PC-3 (cell line): ENCODE data around the gene METTL8. TPM values are rescaled to one million over a fixed set of nuclear protein-coding genes. Genes with fewer than 3 reads are reported as not detected.
A peak's percentile ranks its signal among the peaks of the same experiment; 100 is the strongest.

ENCODE experiments used
- ATAC-seq: fragments of 200-7000 bp; cut with Tn5 transposase; 2 replicates; pipeline ENCODE4 v1.9.1; 2020; ENCODE audit warnings: mild to moderate bottlenecking, moderate library complexity
- BruUV-seq: library from RNA; stranded (reverse); fragments of 400-500 nt; replicated peaks from 2 replicates; lab custom pipeline; 2021; lab: Mats Ljungman, UMichigan
- CTCF ChIA-PET: fragments of 300-600 bp; sonication (Branson Sonifier 250); formaldehyde crosslinking; loops from one replicate; lab custom pipeline; 2022; ENCODE audit warnings: antibody characterized with exemption; lab: Charles Lee
- POLR2A ChIA-PET: fragments of 300-600 bp; sonication (Branson Sonifier 250); formaldehyde crosslinking; loops from one replicate; lab custom pipeline; 2022; ENCODE audit warnings: antibody characterized with exemption; ENCODE audit not compliant: unreplicated experiment; lab: Charles Lee
- DNase-seq: peaks from one replicate; pipeline ENCODE4 v3.0.0-alpha.2; 2015
- H2AFZ ChIP-seq: fragments of 300-600 bp; sonication (generic); 2 replicates; pipeline ENCODE4 v1.6.0; 2016; ENCODE audit warnings: antibody characterized with exemption, low read length
- H3F3A ChIP-seq: fragments of 300-600 bp; sonication (generic); one replicate; pipeline ENCODE4 v1.6.0; 2017; ENCODE audit warnings: antibody characterized with exemption, low read length, control low read depth, mild to moderate bottlenecking; ENCODE audit not compliant: unreplicated experiment
- H3K27ac ChIP-seq: fragments of 300-600 bp; sonication (generic); 2 replicates; pipeline ENCODE4 v1.5.1; 2016; ENCODE audit warnings: mild to moderate bottlenecking, low read length
- H3K27me3 ChIP-seq: fragments of 300-600 bp; sonication (generic); 2 replicates; pipeline ENCODE4 v1.6.1; 2016; ENCODE audit warnings: low read length, mixed read lengths
- H3K36me3 ChIP-seq: fragments of 300-600 bp; sonication (generic); 2 replicates; pipeline ENCODE4 v1.6.1; 2016; ENCODE audit warnings: low read depth, mixed run types, low read length, mixed read lengths
- H3K4me1 ChIP-seq: fragments of 300-600 bp; sonication (generic); 2 replicates; pipeline ENCODE4 v1.5.1; 2016; ENCODE audit warnings: low read length; ENCODE audit not compliant: insufficient read depth
- H3K4me2 ChIP-seq: fragments of 300-600 bp; sonication (generic); 2 replicates; pipeline ENCODE4 v1.6.0; 2016; ENCODE audit warnings: low read length
- H3K4me3 ChIP-seq: fragments of 300-600 bp; sonication (generic); 2 replicates; pipeline ENCODE4 v1.5.1; 2016; ENCODE audit warnings: mild to moderate bottlenecking, low read length, mixed read lengths
- H3K79me2 ChIP-seq: fragments of 300-600 bp; sonication (generic); 2 replicates; pipeline ENCODE4 v1.6.1; 2017; ENCODE audit warnings: low read length, mixed read lengths
- H3K9ac ChIP-seq: fragments of 300-600 bp; sonication (generic); 2 replicates; pipeline ENCODE4 v1.6.0; 2016; ENCODE audit warnings: mild to moderate bottlenecking, low read length
- H3K9me2 ChIP-seq: fragments of 300-600 bp; sonication (generic); replicated peaks from 2 replicates; pipeline ENCODE4 v1.6.1; 2016; ENCODE audit warnings: mixed run types, low read length, mixed read lengths
- H3K9me3 ChIP-seq: fragments of 300-600 bp; sonication (generic); 2 replicates; pipeline ENCODE4 v1.6.1; 2016; ENCODE audit warnings: low read length, mixed read lengths
- H4K20me1 ChIP-seq: fragments of 300-600 bp; sonication (generic); 2 replicates; pipeline ENCODE4 v1.6.1; 2016; ENCODE audit warnings: low read length, mixed read lengths
- EZH2 ChIP-seq: fragments of 300-600 bp; sonication (generic); IDR thresholded peaks from one replicate; pipeline ENCODE4 v1.6.1; 2017; ENCODE audit warnings: antibody characterized with exemption, mild to moderate bottlenecking, low read length; ENCODE audit not compliant: unreplicated experiment
- EZH2phosphoT487 ChIP-seq: fragments of 300-600 bp; sonication (generic); IDR thresholded peaks from 2 replicates; pipeline ENCODE4 v1.6.1; 2018; ENCODE audit warnings: mild to moderate bottlenecking, antibody characterized with exemption, low read length, borderline replicate concordance
- intact Hi-C: fragments of 100-400 bp; cut with micrococcal nuclease; formaldehyde crosslinking; loops from 2 replicates; pipeline ENCODE4 v1.9.0; 2023
- total RNA-seq: library from RNA; depleted of rRNA; stranded (reverse); fragments of >200 nt; gene quantifications from 2 replicates; pipeline ENCODE4 v1.2.3, GENCODE V29; 2014
- TF ChIP-seq, protein P1 (sequence below): fragments of 300-600 bp; sonication (generic); conservative IDR thresholded peaks from 2 replicates; pipeline ENCODE4 v1.5.1; 2017; ENCODE audit warnings: antibody characterized with exemption, low read depth, mild to moderate bottlenecking, low read length

Gene METTL8
- total RNA-seq, 1 experiment from 2014 or later, result 10.8 TPM

DNA sequence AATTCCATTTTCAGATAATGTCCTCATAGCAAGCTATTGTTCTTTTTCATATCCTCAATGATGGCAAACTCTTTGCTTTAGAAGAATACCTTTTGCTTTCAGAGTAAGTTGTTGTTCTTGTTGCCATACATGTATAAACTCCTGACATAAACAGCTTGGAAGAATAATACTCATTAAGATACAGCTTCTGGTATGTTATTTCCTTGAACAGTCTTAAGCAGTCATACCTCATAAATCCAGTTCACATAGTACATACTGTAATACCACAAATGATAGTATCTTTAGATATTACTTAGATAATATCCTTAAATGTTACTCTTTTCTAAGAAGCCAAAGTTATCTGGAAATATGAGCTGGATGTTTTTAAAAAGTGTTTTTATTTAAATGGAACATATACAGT lies 23.2 kb downstream of the METTL8 start:
- H3K9me3 ChIP-seq, result no peaks in the 10 kb centered on the region
- peak; percentile 54 for ATAC-seq
- H3F3A ChIP-seq, result no peaks in the 10 kb centered on the region
- no peak overlapping the region for H2AFZ ChIP-seq
- peaks cover 60% of the 10 kb centered on the region for H3K79me2 ChIP-seq
- peaks cover 38% of the 10 kb centered on the region for H3K4me1 ChIP-seq
- ChIA-PET CTCF (no interaction called here), POLR2A (interaction anchor here (0.6 kb wide), 1 partner anchor 236 kb away, joined by 3 read pairs; no protein-coding TSS in a partner anchor)
- H3K36me3 ChIP-seq, result 0 out of 2 replicates have a peak, but pooled peaks cover under 1% of the 10 kb centered on the region
- BruUV-seq, result no TSS peak
- no peak for DNase-seq
- H3K4me3 ChIP-seq, result no peak overlapping the region
- TF ChIP-seq EZH2 (no peak), EZH2phosphoT487 (no peak)
- TF ChIP-seq, protein P1, sequence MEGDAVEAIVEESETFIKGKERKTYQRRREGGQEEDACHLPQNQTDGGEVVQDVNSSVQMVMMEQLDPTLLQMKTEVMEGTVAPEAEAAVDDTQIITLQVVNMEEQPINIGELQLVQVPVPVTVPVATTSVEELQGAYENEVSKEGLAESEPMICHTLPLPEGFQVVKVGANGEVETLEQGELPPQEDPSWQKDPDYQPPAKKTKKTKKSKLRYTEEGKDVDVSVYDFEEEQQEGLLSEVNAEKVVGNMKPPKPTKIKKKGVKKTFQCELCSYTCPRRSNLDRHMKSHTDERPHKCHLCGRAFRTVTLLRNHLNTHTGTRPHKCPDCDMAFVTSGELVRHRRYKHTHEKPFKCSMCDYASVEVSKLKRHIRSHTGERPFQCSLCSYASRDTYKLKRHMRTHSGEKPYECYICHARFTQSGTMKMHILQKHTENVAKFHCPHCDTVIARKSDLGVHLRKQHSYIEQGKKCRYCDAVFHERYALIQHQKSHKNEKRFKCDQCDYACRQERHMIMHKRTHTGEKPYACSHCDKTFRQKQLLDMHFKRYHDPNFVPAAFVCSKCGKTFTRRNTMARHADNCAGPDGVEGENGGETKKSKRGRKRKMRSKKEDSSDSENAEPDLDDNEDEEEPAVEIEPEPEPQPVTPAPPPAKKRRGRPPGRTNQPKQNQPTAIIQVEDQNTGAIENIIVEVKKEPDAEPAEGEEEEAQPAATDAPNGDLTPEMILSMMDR, result no peak
- no peaks in the 10 kb centered on the region for H3K27me3 ChIP-seq
- no peaks in the 10 kb centered on the region for H4K20me1 ChIP-seq
- intact Hi-C loops, result no loop called here
- no peaks in the 10 kb centered on the region for H3K9me2 ChIP-seq
- no peak overlapping the region for H3K9ac ChIP-seq
- H3K4me2 ChIP-seq, result peak overlapping the region; percentile 11; the same call in 1 of the 2 replicates
- no peak overlapping the region for H3K27ac ChIP-seq

DNA sequence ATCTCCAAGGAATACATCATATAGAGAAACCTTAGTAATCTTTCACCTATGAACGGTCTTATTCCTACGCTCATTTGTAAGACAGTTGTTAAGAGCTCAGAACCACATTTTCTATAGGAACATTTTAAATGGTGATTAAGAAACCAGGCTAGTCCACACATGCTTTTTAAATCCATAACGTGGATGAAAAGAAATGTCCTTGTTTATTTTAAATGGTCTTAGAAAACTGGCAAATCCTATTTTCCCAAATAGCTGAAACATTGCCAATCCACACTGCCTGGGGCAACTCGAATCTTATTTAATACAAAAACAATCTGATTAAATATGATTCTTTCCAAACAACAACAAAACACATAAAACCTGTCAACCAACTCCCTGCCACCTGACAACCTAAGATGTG lies 23.7 kb downstream of the METTL8 start:
- H3K27me3 ChIP-seq, result no peaks in the 10 kb centered on the region
- no peaks in the 10 kb centered on the region for H4K20me1 ChIP-seq
- no peaks in the 10 kb centered on the region for H3K9me2 ChIP-seq
- TF ChIP-seq EZH2 (no peak), EZH2phosphoT487 (no peak)
- TF ChIP-seq, protein P1, result no peak
- H3K79me2 ChIP-seq, result peaks cover 65% of the 10 kb centered on the region
- H3K27ac ChIP-seq, result no peak overlapping the region
- H3F3A ChIP-seq, result no peaks in the 10 kb centered on the region
- H3K9ac ChIP-seq, result no peak overlapping the region
- ATAC-seq (no peak; the same call in 1 of the 2 replicates), DNase-seq (peak; percentile 60)
- CTCF ChIA-PET, result no interaction called here
- no TSS peak for BruUV-seq
- intact Hi-C loops, result no loop called here
- no peaks in the 10 kb centered on the region for H3K9me3 ChIP-seq
- H3K4me2 ChIP-seq, result peak overlapping the region; percentile 11; the same call in 1 of the 2 replicates
- peaks cover 38% of the 10 kb centered on the region for H3K4me1 ChIP-seq
- H3K4me3 ChIP-seq, result no peak overlapping the region
- H2AFZ ChIP-seq, result no peak overlapping the region
- 0 out of 2 replicates have a peak, but pooled peaks cover 5% of the 10 kb centered on the region for H3K36me3 ChIP-seq
- POLR2A ChIA-PET, result no interaction called here

- no peak overlapping the region for H2AFZ ChIP-seq
- no peaks in the 10 kb centered on the region for H3F3A ChIP-seq
- no peaks in the 10 kb centered on the region for H3K27me3 ChIP-seq
- peaks cover 44% of the 10 kb centered on the region for H3K4me1 ChIP-seq
- POLR2A ChIA-PET, result no interaction called here
- no peak overlapping the region for H3K27ac ChIP-seq
- H3K79me2 ChIP-seq, result peaks cover 67% of the 10 kb centered on the region
- H3K36me3 ChIP-seq, result peaks cover 9% of the 10 kb centered on the region; the same call in 1 of the 2 replicates
- CTCF ChIA-PET, result no interaction called here
- H3K9me2 ChIP-seq, result no peaks in the 10 kb centered on the region
- ATAC-seq (no peak), DNase-seq (no peak)
- no TSS peak for BruUV-seq
- H3K9me3 ChIP-seq, result no peaks in the 10 kb centered on the region
- H3K9ac ChIP-seq, result no peak overlapping the region
- H3K4me2 ChIP-seq, result no peak overlapping the region
- no peak for TF ChIP-seq EZH2
- no peak overlapping the region for H3K4me3 ChIP-seq
- no peaks in the 10 kb centered on the region for H4K20me1 ChIP-seq
- intact Hi-C loops, result no loop called here
Observed at GRCh38 chr2:171409436-171409971, 24.3 kb downstream of the METTL8 start.
